ENCODE data around the gene ARAF. TPM values are rescaled to one million over a fixed set of nuclear protein-coding genes. Genes with fewer than 3 reads are reported as not detected.

ARAF gene
- total and polyA plus RNA-seq, 2 of the 13 experiments (the other 11 are each of a cell fraction or from before 2014, with no cell fraction given), result 18.0 to 33.1 TPM

DNA sequence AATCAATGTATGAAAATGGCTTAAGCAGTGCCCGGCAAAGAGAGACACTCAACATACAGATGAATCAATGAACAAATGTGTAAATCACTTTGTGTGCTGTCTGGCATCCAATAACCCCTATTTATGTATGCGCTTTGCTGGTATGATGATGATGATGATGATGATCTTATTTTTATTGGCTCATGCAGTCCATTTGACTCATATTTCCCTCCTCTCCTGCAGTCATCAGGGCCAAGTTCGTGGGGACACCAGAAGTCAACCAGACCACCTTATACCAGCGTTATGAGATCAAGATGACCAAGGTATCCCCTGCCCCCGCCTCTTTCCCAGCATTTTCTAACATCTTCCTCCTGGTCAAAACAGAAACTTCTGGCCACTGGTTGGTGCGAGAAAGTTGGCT is 23.7 kb downstream of the ARAF start:
- Histone ChIP-seq H3K27me3 (ENCODE audit: control insufficient read depth in 1 of 2, insufficient read depth in 2 of 2, low read length in 2 of 2) (no peaks in the 10 kb centered on the region), H3K4me3 (replicated peaks in 1 of 3; ENCODE audit: insufficient read depth in 1 of 3, low read depth in 2 of 3, low read length in 3 of 3) (no peak overlapping the region), H3K9me3 (ENCODE audit: low read length) (no peaks in the 10 kb centered on the region), H3K36me3 (replicated peaks in 1 of 2; ENCODE audit: control insufficient read depth in 1 of 2, insufficient read depth in 2 of 2, low read length in 2 of 2) (no peaks in the 10 kb centered on the region), H3K27ac (ENCODE audit: extremely low read length, insufficient read depth, low read length) (no peak overlapping the region), H3K9ac (ENCODE audit: insufficient read depth, low read depth, low read length) (no peak overlapping the region), H3K79me2 (ENCODE audit: insufficient read depth, low read length) (no peaks in the 10 kb centered on the region), H2AFZ (ENCODE audit: low read length) (no peak overlapping the region), H3K4me2 (ENCODE audit: low read depth, low read length) (no peak overlapping the region), H4K20me1 (ENCODE audit: insufficient read depth, low read length) (no peaks in the 10 kb centered on the region), H3K4me1 (ENCODE audit: insufficient read depth, low read length) (peaks cover 6% of the 10 kb centered on the region)
- ChIA-PET POLR2A (no interaction called here), CTCF (ENCODE audit: low intra/inter-chr PET ratio, low total read pairs) (no interaction called here)
- TF ChIP-seq MZF1 (CRISPR knock-in tag; IDR thresholded peaks at IDR 0.05; ENCODE audit: borderline replicate concordance), result no peak
- no peak for TF ChIP-seq ZNF383 (CRISPR knock-in tag; IDR thresholded peaks at IDR 0.05; ENCODE audit: borderline replicate concordance)
- TF ChIP-seq, protein P1, sequence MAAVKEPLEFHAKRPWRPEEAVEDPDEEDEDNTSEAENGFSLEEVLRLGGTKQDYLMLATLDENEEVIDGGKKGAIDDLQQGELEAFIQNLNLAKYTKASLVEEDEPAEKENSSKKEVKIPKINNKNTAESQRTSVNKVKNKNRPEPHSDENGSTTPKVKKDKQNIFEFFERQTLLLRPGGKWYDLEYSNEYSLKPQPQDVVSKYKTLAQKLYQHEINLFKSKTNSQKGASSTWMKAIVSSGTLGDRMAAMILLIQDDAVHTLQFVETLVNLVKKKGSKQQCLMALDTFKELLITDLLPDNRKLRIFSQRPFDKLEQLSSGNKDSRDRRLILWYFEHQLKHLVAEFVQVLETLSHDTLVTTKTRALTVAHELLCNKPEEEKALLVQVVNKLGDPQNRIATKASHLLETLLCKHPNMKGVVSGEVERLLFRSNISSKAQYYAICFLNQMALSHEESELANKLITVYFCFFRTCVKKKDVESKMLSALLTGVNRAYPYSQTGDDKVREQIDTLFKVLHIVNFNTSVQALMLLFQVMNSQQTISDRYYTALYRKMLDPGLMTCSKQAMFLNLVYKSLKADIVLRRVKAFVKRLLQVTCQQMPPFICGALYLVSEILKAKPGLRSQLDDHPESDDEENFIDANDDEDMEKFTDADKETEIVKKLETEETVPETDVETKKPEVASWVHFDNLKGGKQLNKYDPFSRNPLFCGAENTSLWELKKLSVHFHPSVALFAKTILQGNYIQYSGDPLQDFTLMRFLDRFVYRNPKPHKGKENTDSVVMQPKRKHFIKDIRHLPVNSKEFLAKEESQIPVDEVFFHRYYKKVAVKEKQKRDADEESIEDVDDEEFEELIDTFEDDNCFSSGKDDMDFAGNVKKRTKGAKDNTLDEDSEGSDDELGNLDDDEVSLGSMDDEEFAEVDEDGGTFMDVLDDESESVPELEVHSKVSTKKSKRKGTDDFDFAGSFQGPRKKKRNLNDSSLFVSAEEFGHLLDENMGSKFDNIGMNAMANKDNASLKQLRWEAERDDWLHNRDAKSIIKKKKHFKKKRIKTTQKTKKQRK (IDR thresholded peaks at IDR 0.05; ENCODE audit: low read length), result no peak
- TF ChIP-seq, protein P2, sequence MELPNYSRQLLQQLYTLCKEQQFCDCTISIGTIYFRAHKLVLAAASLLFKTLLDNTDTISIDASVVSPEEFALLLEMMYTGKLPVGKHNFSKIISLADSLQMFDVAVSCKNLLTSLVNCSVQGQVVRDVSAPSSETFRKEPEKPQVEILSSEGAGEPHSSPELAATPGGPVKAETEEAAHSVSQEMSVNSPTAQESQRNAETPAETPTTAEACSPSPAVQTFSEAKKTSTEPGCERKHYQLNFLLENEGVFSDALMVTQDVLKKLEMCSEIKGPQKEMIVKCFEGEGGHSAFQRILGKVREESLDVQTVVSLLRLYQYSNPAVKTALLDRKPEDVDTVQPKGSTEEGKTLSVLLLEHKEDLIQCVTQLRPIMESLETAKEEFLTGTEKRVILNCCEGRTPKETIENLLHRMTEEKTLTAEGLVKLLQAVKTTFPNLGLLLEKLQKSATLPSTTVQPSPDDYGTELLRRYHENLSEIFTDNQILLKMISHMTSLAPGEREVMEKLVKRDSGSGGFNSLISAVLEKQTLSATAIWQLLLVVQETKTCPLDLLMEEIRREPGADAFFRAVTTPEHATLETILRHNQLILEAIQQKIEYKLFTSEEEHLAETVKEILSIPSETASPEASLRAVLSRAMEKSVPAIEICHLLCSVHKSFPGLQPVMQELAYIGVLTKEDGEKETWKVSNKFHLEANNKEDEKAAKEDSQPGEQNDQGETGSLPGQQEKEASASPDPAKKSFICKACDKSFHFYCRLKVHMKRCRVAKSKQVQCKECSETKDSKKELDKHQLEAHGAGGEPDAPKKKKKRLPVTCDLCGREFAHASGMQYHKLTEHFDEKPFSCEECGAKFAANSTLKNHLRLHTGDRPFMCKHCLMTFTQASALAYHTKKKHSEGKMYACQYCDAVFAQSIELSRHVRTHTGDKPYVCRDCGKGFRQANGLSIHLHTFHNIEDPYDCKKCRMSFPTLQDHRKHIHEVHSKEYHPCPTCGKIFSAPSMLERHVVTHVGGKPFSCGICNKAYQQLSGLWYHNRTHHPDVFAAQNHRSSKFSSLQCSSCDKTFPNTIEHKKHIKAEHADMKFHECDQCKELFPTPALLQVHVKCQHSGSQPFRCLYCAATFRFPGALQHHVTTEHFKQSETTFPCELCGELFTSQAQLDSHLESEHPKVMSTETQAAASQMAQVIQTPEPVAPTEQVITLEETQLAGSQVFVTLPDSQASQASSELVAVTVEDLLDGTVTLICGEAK (IDR thresholded peaks at IDR 0.05), result no peak
- TF ChIP-seq, protein P2 (CRISPR knock-in tag; IDR thresholded peaks at IDR 0.05), result no peak
- TF ChIP-seq ZNF337 (CRISPR knock-in tag; IDR thresholded peaks at IDR 0.05; ENCODE audit: borderline replicate concordance, low read depth), result no peak
- WGBS (ENCODE audit: low lambda C conversion rate), result 79% methylated on average over 6 of the region's 6 CpGs
- FAIRE-seq (no peak), ATAC-seq (no peak), DNase-seq (ENCODE audit: low spot score) (no peak)
- in situ Hi-C loops (cut with HindIII; ENCODE audit: extremely low pct_ligation_motif_present, low pct_unique_long_range_greater_than_20kb), result no loop called here
- intact Hi-C loops (cut with micrococcal nuclease; ENCODE audit: unreplicated experiment), result no loop called here
- no TSS peak for BruUV-seq (replicated peaks)
